Neural cell (in vitro differentiated cells): ENCODE results near the gene CACNA1A. TPM values are rescaled to one million over a fixed set of nuclear protein-coding genes. Genes with fewer than 3 reads are reported as not detected.

ENCODE experiments used
- H2AFZ ChIP-seq: fragments of 200-600, 300-800 bp; sonication (generic), shearing (Covaris generic); 2 replicates; pipeline ENCODE4 v1.6.0; 2014; ENCODE audit warnings: low read depth, mild to moderate bottlenecking, antibody characterized with exemption, low read length, moderate library complexity
- H3F3A ChIP-seq: fragments of 200-600 bp; shearing (Covaris generic); 2 replicates; pipeline ENCODE4 v1.6.1; 2016; ENCODE audit warnings: mild to moderate bottlenecking, moderate library complexity, mixed read lengths, antibody characterized with exemption, low read length; ENCODE audit not compliant: insufficient read depth, poor library complexity, severe bottlenecking
- H3K27ac ChIP-seq: fragments of 200-600, 300-800 bp; sonication (generic), shearing (Covaris generic); 2 replicates; pipeline ENCODE4 v1.5.1; 2014; ENCODE audit warnings: mild to moderate bottlenecking, low read length, moderate library complexity
- H3K27me3 ChIP-seq: fragments of 300-800, 200-600 bp; sonication (generic), shearing (Covaris generic); 2 replicates; pipeline ENCODE4 v1.6.0; 2014; ENCODE audit warnings: mild to moderate bottlenecking, low read depth, low read length, moderate library complexity; ENCODE audit not compliant: insufficient read depth
- H3K36me3 ChIP-seq: fragments of 300-800, 200-600 bp; sonication (generic), shearing (Covaris generic); 2 replicates; pipeline ENCODE4 v1.5.1; 2014; ENCODE audit warnings: mild to moderate bottlenecking, antibody characterized with exemption, low read length, moderate library complexity; ENCODE audit not compliant: insufficient read depth
- H3K4me2 ChIP-seq: fragments of 300-800, 200-600 bp; sonication (generic), shearing (Covaris generic); 2 replicates; pipeline ENCODE4 v1.6.0; 2014; ENCODE audit warnings: mild to moderate bottlenecking, low read length
- H3K4me3 ChIP-seq: fragments of 300-800, 200-600 bp; sonication (generic), shearing (Covaris generic); 2 replicates; pipeline ENCODE4 v1.5.1; 2014; ENCODE audit warnings: mild to moderate bottlenecking, low read length, moderate library complexity
- H3K79me2 ChIP-seq: fragments of 200-600 bp; shearing (Covaris generic); replicated peaks from 2 replicates; pipeline ENCODE4 v1.6.0; 2014; ENCODE audit warnings: mild to moderate bottlenecking, low read length, moderate library complexity; ENCODE audit not compliant: insufficient read depth
- H3K9ac ChIP-seq: fragments of 300-800, 200-600 bp; sonication (generic), shearing (Covaris generic); 2 replicates; pipeline ENCODE4 v1.6.1; 2016; ENCODE audit warnings: mild to moderate bottlenecking, low read length, mixed read lengths
- H3K9me2 ChIP-seq: fragments of 200-600 bp; shearing (Covaris generic); 2 replicates; pipeline ENCODE4 v1.6.1; 2016; ENCODE audit warnings: mild to moderate bottlenecking, low read length, mixed read lengths; ENCODE audit not compliant: insufficient read depth
- H3K9me3 ChIP-seq: fragments of 200-600, 300-800 bp; sonication (generic), shearing (Covaris generic); 2 replicates; pipeline ENCODE4 v1.6.1; 2016; ENCODE audit warnings: mild to moderate bottlenecking, mixed run types, low read length, moderate library complexity, mixed read lengths
- H4K20me1 ChIP-seq: fragments of 200-600 bp; shearing (Covaris generic); 2 replicates; pipeline ENCODE4 v1.6.1; 2016; ENCODE audit warnings: mild to moderate bottlenecking, mixed run types; ENCODE audit not compliant: insufficient read depth
- EP300 ChIP-seq: fragments of 450-650 bp; conservative IDR thresholded peaks from 2 replicates; pipeline ENCODE4 v1.6.1; 2014; ENCODE audit warnings: antibody characterized with exemption, mild to moderate bottlenecking, moderate library complexity; ENCODE audit not compliant: poor library complexity, severe bottlenecking
- EZH2 ChIP-seq: fragments of 200-600, 300-800 bp; shearing (Covaris generic), sonication (generic); IDR thresholded peaks from 2 replicates; pipeline ENCODE4 v1.6.1; 2014; ENCODE audit warnings: antibody characterized with exemption, low read length, borderline replicate concordance, mild to moderate bottlenecking; ENCODE audit not compliant: insufficient read depth, poor library complexity, severe bottlenecking
- MXI1 ChIP-seq: fragments of 450-650 bp; conservative IDR thresholded peaks from 2 replicates; pipeline ENCODE4 v1.6.1; 2014; ENCODE audit warnings: antibody characterized with exemption, mild to moderate bottlenecking; ENCODE audit not compliant: poor library complexity, severe bottlenecking
- POLR2AphosphoS5 ChIP-seq: IDR thresholded peaks from 2 replicates; pipeline ENCODE4 v1.6.1; 2012
- RAD21 ChIP-seq: fragments of 450-650 bp; conservative IDR thresholded peaks from 2 replicates; pipeline ENCODE4 v1.6.1; 2014; ENCODE audit warnings: antibody characterized with exemption, mild to moderate bottlenecking, moderate library complexity
- SMC3 ChIP-seq: fragments of 450-650 bp; conservative IDR thresholded peaks from 2 replicates; pipeline ENCODE4 v1.6.1; 2014; ENCODE audit warnings: antibody characterized with exemption, mild to moderate bottlenecking, moderate library complexity; ENCODE audit not compliant: poor library complexity
- TAF1 ChIP-seq: IDR thresholded peaks from 2 replicates; pipeline ENCODE4 v1.6.1; 2012; ENCODE audit warnings: low read depth
- polyA plus RNA-seq: library from polyadenylated mRNA; depleted of rRNA; stranded (reverse); fragments of >200 nt; gene quantifications from 2 replicates; pipeline ENCODE4 v1.2.3, GENCODE V29; 2014
- TF ChIP-seq, protein P1 (sequence below): fragments of 450-650 bp; IDR thresholded peaks from 2 replicates; pipeline ENCODE4 v1.5.1; 2014; ENCODE audit warnings: antibody characterized with exemption, mild to moderate bottlenecking, moderate library complexity; ENCODE audit not compliant: poor library complexity, severe bottlenecking
- TF ChIP-seq, protein P2 (sequence below): IDR thresholded peaks from 2 replicates; pipeline ENCODE4 v1.6.1; 2012; ENCODE audit warnings: borderline replicate concordance

CACNA1A gene
- polyA plus RNA-seq, 1 donor from 2014 or later: 6.9 TPM

DNA sequence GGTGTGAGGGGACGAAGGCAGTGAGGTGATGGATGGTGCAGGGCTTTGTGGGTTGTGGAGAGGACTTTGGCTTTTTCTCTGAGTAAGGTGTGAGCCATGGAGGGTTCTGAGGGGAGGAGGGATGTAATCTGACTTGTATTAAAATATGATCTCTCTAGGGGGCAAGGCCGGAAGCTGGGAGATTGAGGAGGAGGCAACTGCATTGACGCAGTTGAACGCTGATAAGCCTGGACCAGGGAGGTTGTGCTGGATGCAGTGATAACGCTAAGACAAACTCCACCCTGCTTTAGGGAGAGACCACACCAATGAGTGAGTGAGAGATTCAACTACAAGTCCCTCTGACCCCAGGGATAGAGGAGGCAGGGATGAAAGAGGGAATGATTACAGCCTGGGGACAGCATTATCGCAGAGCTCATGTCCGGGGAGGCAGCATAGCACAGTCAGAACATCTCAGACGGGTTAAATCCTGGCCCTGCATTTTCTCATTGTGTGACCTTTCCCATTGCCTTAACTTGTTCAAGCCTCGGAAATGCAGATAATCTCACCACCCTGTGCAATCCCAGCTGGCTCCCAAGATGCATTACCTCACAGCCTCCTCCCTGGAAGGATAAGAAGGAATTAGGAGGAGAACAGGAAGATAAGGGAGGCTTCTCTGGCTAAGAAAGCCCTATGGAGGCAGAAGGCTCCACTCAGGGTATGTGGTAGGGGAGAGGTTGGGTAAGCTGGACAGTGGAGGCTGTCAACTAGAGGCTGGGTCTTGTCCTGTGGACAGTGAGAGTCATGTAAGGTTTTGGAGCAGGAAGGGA, 124.2 kb downstream of the CACNA1A start:
- no peak overlapping the region for H2AFZ ChIP-seq
- no peak overlapping the region for H3K4me3 ChIP-seq
- no peak overlapping the region for H3K27ac ChIP-seq
- no peaks in the 10 kb centered on the region for H3K27me3 ChIP-seq
- H3K9me3 ChIP-seq: no peaks in the 10 kb centered on the region
- TF ChIP-seq, protein P1, sequence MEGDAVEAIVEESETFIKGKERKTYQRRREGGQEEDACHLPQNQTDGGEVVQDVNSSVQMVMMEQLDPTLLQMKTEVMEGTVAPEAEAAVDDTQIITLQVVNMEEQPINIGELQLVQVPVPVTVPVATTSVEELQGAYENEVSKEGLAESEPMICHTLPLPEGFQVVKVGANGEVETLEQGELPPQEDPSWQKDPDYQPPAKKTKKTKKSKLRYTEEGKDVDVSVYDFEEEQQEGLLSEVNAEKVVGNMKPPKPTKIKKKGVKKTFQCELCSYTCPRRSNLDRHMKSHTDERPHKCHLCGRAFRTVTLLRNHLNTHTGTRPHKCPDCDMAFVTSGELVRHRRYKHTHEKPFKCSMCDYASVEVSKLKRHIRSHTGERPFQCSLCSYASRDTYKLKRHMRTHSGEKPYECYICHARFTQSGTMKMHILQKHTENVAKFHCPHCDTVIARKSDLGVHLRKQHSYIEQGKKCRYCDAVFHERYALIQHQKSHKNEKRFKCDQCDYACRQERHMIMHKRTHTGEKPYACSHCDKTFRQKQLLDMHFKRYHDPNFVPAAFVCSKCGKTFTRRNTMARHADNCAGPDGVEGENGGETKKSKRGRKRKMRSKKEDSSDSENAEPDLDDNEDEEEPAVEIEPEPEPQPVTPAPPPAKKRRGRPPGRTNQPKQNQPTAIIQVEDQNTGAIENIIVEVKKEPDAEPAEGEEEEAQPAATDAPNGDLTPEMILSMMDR: no peak
- H3K9ac ChIP-seq: no peak overlapping the region
- no peaks in the 10 kb centered on the region for H3F3A ChIP-seq
- H3K36me3 ChIP-seq: no peaks in the 10 kb centered on the region
- H3K4me2 ChIP-seq: no peak overlapping the region
- H3K9me2 ChIP-seq: no peaks in the 10 kb centered on the region
- no peaks in the 10 kb centered on the region for H4K20me1 ChIP-seq
- no peaks in the 10 kb centered on the region for H3K79me2 ChIP-seq

DNA sequence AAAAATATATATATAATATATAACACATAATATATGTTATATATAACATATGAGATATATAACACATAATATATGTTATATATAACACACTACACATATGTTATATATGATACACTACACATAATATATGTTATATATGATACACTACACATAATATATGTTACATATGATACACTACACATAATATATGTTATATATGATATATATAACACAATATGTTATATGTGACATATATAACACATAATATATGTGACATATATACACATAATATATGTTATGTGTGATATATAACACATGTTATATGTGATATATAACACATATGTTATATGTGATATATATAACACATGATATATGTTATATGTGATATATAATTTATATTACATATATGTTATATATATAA, 129.7 kb downstream of the CACNA1A start:
- no peaks in the 10 kb centered on the region for H3F3A ChIP-seq
- no peak overlapping the region for H3K4me2 ChIP-seq
- H3K27me3 ChIP-seq: no peaks in the 10 kb centered on the region
- H3K4me3 ChIP-seq: no peak overlapping the region
- no peak overlapping the region for H2AFZ ChIP-seq
- no peak overlapping the region for H3K27ac ChIP-seq
- H3K79me2 ChIP-seq: no peaks in the 10 kb centered on the region
- H3K9ac ChIP-seq: no peak overlapping the region
- no peaks in the 10 kb centered on the region for H4K20me1 ChIP-seq
- no peaks in the 10 kb centered on the region for H3K9me3 ChIP-seq
- TF ChIP-seq TAF1: no peak
- TF ChIP-seq MXI1: no peak
- TF ChIP-seq SMC3: no peak
- TF ChIP-seq RAD21: no peak
- TF ChIP-seq, protein P2, sequence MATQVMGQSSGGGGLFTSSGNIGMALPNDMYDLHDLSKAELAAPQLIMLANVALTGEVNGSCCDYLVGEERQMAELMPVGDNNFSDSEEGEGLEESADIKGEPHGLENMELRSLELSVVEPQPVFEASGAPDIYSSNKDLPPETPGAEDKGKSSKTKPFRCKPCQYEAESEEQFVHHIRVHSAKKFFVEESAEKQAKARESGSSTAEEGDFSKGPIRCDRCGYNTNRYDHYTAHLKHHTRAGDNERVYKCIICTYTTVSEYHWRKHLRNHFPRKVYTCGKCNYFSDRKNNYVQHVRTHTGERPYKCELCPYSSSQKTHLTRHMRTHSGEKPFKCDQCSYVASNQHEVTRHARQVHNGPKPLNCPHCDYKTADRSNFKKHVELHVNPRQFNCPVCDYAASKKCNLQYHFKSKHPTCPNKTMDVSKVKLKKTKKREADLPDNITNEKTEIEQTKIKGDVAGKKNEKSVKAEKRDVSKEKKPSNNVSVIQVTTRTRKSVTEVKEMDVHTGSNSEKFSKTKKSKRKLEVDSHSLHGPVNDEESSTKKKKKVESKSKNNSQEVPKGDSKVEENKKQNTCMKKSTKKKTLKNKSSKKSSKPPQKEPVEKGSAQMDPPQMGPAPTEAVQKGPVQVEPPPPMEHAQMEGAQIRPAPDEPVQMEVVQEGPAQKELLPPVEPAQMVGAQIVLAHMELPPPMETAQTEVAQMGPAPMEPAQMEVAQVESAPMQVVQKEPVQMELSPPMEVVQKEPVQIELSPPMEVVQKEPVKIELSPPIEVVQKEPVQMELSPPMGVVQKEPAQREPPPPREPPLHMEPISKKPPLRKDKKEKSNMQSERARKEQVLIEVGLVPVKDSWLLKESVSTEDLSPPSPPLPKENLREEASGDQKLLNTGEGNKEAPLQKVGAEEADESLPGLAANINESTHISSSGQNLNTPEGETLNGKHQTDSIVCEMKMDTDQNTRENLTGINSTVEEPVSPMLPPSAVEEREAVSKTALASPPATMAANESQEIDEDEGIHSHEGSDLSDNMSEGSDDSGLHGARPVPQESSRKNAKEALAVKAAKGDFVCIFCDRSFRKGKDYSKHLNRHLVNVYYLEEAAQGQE: no peak
- TF ChIP-seq EZH2: no peak
- no peak for TF ChIP-seq POLR2AphosphoS5
- no peaks in the 10 kb centered on the region for H3K9me2 ChIP-seq
- no peaks in the 10 kb centered on the region for H3K36me3 ChIP-seq

DNA sequence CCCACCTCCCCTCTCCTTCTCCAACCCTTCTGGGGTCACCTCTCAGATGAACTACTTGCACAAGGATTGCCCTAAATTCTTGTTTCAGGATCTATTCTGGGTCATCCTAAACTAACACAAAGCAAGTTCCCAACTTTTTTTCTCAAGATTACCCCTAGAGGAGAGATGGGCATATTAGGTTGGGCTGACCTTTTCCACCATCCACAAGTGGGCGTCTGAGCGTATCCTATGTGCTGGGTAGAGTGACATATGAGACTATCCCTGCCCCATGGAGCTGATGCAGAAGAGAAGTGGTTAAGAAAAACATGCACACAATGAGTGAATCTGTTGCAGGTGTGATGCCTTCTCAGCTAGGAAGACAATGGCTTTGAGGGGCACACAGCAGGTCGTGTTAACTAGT, 132.7 kb downstream of the CACNA1A start:
- Histone ChIP-seq H3F3A (no peaks in the 10 kb centered on the region), H3K9ac (no peak overlapping the region), H3K27me3 (no peaks in the 10 kb centered on the region), H3K4me2 (no peak overlapping the region), H3K79me2 (no peaks in the 10 kb centered on the region), H3K9me3 (no peaks in the 10 kb centered on the region), H3K9me2 (no peaks in the 10 kb centered on the region), H2AFZ (no peak overlapping the region), H3K4me3 (no peak overlapping the region), H3K27ac (no peak overlapping the region), H3K36me3 (no peaks in the 10 kb centered on the region), H4K20me1 (no peaks in the 10 kb centered on the region)
- TF ChIP-seq TAF1 (no peak), MXI1 (no peak), POLR2AphosphoS5 (no peak), EP300 (no peak), SMC3 (no peak), EZH2 (no peak), RAD21 (no peak)
- TF ChIP-seq, protein P1: no peak
- TF ChIP-seq, protein P2: no peak
